HepG2 (cell line): Measurements from ENCODE around the gene ZNF154. TPM values are rescaled to one million over a fixed set of nuclear protein-coding genes. Genes with fewer than 3 reads are reported as not detected.

Experiments used
- DZIP1 ChIP-seq: sonication (generic); formaldehyde crosslinking; IDR thresholded peaks from 2 replicates; pipeline ENCODE4 v1.5.0; 2020; ENCODE audit warnings: mild to moderate bottlenecking, missing genetic modification reagents
- FOXA3 ChIP-seq: IDR thresholded peaks from 2 replicates; pipeline ENCODE4 v1.6.1; 2016; ENCODE audit warnings: missing genetic modification reagents, missing compliant biosample characterization
- HOXD1 ChIP-seq: sonication (generic); formaldehyde crosslinking; IDR thresholded peaks from 2 replicates; pipeline ENCODE4 v1.5.0; 2020; ENCODE audit warnings: missing genetic modification reagents
- JUN ChIP-seq: sonication (generic); formaldehyde crosslinking; IDR thresholded peaks from 2 replicates; pipeline ENCODE4 v1.4.0; 2020; ENCODE audit warnings: mild to moderate bottlenecking, missing genetic modification reagents
- MAX ChIP-seq: IDR thresholded peaks from 2 replicates; pipeline ENCODE4 v1.6.1; 2012; ENCODE audit warnings: inconsistent platforms
- NAIF1 ChIP-seq: sonication (generic); formaldehyde crosslinking; IDR thresholded peaks from 2 replicates; pipeline ENCODE4 v1.5.0; 2020; ENCODE audit warnings: mild to moderate bottlenecking, missing genetic modification reagents, borderline replicate concordance
- NR2F1 ChIP-seq, 2 experiments: fragments of 450-650 bp in 1 of 2; formaldehyde crosslinking in 1 of 2; IDR thresholded peaks; 2 replicates each; pipeline versions ENCODE4 v1.5.0 to v1.6.1; 2016 to 2020; ENCODE audit warnings: mild to moderate bottlenecking in 1 of 2, missing compliant biosample characterization in 1 of 2, missing genetic modification reagents in 1 of 2, moderate library complexity in 1 of 2
- SAFB2 ChIP-seq: sonication (generic); formaldehyde crosslinking; IDR thresholded peaks from 2 replicates; pipeline ENCODE4 v1.5.1; 2020; ENCODE audit warnings: missing genetic modification reagents, low read depth, mild to moderate bottlenecking, borderline replicate concordance
- SALL1 ChIP-seq: sonication (generic); formaldehyde crosslinking; IDR thresholded peaks from 2 replicates; pipeline ENCODE4 v1.8.0; 2022; ENCODE audit warnings: mild to moderate bottlenecking, missing genetic modification reagents
- XBP1 ChIP-seq: sonication (generic); formaldehyde crosslinking; IDR thresholded peaks from 2 replicates; pipeline ENCODE4 v1.5.0; 2020; ENCODE audit warnings: missing genetic modification reagents
- ZNF235 ChIP-seq: sonication (generic); formaldehyde crosslinking; IDR thresholded peaks from 2 replicates; pipeline ENCODE4 v1.8.1; 2023; ENCODE audit warnings: mild to moderate bottlenecking, missing genetic modification reagents, borderline replicate concordance
- ZNF256 ChIP-seq: sonication (generic); formaldehyde crosslinking; conservative IDR thresholded peaks from 2 replicates; pipeline ENCODE4 v1.4.0; 2020; ENCODE audit warnings: missing genetic modification reagents
- ZNF333 ChIP-seq: sonication (generic); formaldehyde crosslinking; IDR thresholded peaks from 2 replicates; pipeline ENCODE4 v1.4.0; 2020; ENCODE audit warnings: mild to moderate bottlenecking, missing genetic modification reagents, borderline replicate concordance
- ZNF713 ChIP-seq: sonication (generic); formaldehyde crosslinking; IDR thresholded peaks from 2 replicates; pipeline ENCODE4 v1.4.0; 2020; ENCODE audit warnings: mild to moderate bottlenecking, missing genetic modification reagents
- ZNF83 ChIP-seq: sonication (generic); formaldehyde crosslinking; IDR thresholded peaks from 2 replicates; pipeline ENCODE4 v1.4.0; 2020; ENCODE audit warnings: missing genetic modification reagents, mild to moderate bottlenecking, borderline replicate concordance
- polyA plus RNA-seq, 8 experiments: library from polyadenylated mRNA; depleted of rRNA in 3 of 8; stranded (reverse) in 7 of 8; unstranded in 1 of 8; fragments of >200 nt; fragmentation: Illumina TruSeq in 4 of 8; extraction: Trizol in 4 of 8; gene quantifications; 2 replicates each; pipeline versions ENCODE4 v1.2.1 to v1.2.3, GENCODE V29; 2011 to 2016; ENCODE audit warnings: low read depth in 4 of 8, missing spikeins in 1 of 8, mixed read lengths in 1 of 8; ENCODE audit not compliant: insufficient read depth in 1 of 8
- total RNA-seq, 5 experiments: library from RNA; depleted of rRNA; stranded (reverse); fragments of >200 nt; fragmentation: Illumina TruSeq; extraction: Trizol; gene quantifications; 2 replicates each; pipeline ENCODE4 v1.2.3, GENCODE V29; 2016; ENCODE audit warnings: low read depth in 1 of 5
- TF ChIP-seq, protein P1 (sequence below): sonication (generic); formaldehyde crosslinking; IDR thresholded peaks from 2 replicates; pipeline ENCODE4 v1.5.0; 2020; ENCODE audit warnings: mild to moderate bottlenecking, missing genetic modification reagents
- TF ChIP-seq, protein P2 (sequence below): sonication (generic); formaldehyde crosslinking; IDR thresholded peaks from 2 replicates; pipeline ENCODE4 v1.5.0; 2020; ENCODE audit warnings: missing genetic modification reagents
- TF ChIP-seq, protein P3 (sequence below): sonication (generic); formaldehyde crosslinking; IDR thresholded peaks from 2 replicates; pipeline ENCODE4 v1.4.0; 2020; ENCODE audit warnings: missing genetic modification reagents

The ZNF154 gene
- total and polyA plus RNA-seq, 2 of the 13 experiments (the other 11 are each of a cell fraction or from before 2014, with no cell fraction given): not detected

DNA sequence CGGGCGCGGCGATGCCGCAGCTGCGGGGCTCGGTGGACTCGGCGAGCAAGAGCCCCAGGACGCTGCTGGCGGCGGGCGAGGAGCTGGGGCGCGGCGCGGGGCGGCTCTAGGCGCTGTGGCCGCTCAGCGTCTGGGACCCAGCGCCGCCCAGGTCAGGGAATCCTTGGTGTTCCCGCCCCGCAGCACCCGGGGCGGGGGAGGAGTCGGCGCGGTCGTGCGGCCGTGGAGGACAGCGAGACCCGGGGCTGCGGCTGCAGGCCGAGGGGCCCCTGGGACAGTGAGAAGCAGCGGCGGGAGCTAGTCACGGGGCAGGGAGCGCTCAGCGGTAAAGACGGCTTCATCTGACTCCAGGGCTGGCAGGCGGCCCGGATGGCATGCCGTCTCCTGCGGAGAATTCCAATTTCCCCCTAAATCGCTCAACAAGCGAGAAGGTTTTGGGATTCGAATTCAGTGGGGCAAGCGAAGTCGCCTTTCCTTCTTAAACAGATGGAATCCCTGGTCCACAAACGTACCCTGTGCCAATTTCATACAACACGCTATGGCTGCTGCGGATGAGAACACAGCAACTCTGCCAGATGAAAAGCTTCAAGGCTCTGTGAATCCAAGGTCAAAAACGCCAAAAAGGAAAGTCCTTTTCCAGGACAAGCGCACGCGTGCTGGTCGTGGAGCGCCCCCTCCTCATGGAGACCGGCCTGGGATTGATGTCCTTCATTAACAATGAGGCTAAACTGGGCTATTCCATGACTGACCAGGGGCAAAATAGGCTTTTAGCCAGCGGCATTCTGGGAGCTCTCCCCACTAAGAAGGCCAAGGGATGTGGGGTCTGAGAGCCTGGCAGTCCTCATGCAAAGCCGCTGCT is 44.5 kb downstream of the ZNF154 start (continued):
- TF ChIP-seq, protein P1, sequence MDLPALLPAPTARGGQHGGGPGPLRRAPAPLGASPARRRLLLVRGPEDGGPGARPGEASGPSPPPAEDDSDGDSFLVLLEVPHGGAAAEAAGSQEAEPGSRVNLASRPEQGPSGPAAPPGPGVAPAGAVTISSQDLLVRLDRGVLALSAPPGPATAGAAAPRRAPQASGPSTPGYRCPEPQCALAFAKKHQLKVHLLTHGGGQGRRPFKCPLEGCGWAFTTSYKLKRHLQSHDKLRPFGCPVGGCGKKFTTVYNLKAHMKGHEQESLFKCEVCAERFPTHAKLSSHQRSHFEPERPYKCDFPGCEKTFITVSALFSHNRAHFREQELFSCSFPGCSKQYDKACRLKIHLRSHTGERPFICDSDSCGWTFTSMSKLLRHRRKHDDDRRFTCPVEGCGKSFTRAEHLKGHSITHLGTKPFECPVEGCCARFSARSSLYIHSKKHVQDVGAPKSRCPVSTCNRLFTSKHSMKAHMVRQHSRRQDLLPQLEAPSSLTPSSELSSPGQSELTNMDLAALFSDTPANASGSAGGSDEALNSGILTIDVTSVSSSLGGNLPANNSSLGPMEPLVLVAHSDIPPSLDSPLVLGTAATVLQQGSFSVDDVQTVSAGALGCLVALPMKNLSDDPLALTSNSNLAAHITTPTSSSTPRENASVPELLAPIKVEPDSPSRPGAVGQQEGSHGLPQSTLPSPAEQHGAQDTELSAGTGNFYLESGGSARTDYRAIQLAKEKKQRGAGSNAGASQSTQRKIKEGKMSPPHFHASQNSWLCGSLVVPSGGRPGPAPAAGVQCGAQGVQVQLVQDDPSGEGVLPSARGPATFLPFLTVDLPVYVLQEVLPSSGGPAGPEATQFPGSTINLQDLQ (CRISPR knock-in tag): peak; percentile 85; the same call in 1 of the 2 replicates
- no peak for TF ChIP-seq SAFB2 (CRISPR knock-in tag)
- TF ChIP-seq NAIF1 (CRISPR knock-in tag): no peak
- no peak for TF ChIP-seq ZNF713 (CRISPR knock-in tag)
- TF ChIP-seq ZNF83 (CRISPR knock-in tag): no peak
- no peak; the same call in 1 of the 2 replicates for TF ChIP-seq ZNF333 (CRISPR knock-in tag)
- no peak for TF ChIP-seq XBP1 (CRISPR knock-in tag)
- TF ChIP-seq FOXA3 (CRISPR knock-in tag): no peak
- TF ChIP-seq DZIP1 (CRISPR knock-in tag): no peak
- TF ChIP-seq ZNF256: no peak
- TF ChIP-seq NR2F1 (CRISPR knock-in tag; IDR thresholded peaks at IDR 0.05): peak in 1 of 2 experiments; percentile 44; a peak in 1 of 4 replicates
- peak; percentile 75; the same call in 1 of the 2 replicates for TF ChIP-seq HOXD1
- TF ChIP-seq JUN (CRISPR knock-in tag): no peak
- TF ChIP-seq, protein P2, sequence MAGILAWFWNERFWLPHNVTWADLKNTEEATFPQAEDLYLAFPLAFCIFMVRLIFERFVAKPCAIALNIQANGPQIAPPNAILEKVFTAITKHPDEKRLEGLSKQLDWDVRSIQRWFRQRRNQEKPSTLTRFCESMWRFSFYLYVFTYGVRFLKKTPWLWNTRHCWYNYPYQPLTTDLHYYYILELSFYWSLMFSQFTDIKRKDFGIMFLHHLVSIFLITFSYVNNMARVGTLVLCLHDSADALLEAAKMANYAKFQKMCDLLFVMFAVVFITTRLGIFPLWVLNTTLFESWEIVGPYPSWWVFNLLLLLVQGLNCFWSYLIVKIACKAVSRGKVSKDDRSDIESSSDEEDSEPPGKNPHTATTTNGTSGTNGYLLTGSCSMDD: no peak
- no peak for TF ChIP-seq ZNF235 (CRISPR knock-in tag)
- TF ChIP-seq, protein P3, sequence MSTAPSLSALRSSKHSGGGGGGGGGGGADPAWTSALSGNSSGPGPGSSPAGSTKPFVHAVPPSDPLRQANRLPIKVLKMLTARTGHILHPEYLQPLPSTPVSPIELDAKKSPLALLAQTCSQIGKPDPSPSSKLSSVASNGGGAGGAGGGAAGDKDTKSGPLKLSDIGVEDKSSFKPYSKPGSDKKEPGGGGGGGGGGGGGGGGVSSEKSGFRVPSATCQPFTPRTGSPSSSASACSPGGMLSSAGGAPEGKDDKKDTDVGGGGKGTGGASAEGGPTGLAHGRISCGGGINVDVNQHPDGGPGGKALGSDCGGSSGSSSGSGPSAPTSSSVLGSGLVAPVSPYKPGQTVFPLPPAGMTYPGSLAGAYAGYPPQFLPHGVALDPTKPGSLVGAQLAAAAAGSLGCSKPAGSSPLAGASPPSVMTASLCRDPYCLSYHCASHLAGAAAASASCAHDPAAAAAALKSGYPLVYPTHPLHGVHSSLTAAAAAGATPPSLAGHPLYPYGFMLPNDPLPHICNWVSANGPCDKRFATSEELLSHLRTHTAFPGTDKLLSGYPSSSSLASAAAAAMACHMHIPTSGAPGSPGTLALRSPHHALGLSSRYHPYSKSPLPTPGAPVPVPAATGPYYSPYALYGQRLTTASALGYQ (CRISPR knock-in tag): no peak
- peak; percentile 50; the same call in 1 of the 2 replicates for TF ChIP-seq SALL1 (CRISPR knock-in tag)
- peak; percentile 69 for TF ChIP-seq MAX
